BE2C (cell line): ENCODE measurements around the gene EHHADH.

Experiments used
- DNase-seq: peaks from one replicate; pipeline ENCODE4 v3.0.0-alpha.2; 2020
- H3K27me3 ChIP-seq: fragments of 250-450 bp; sonication (Bioruptor Pico); 2 replicates; pipeline ENCODE4 v1.5.1; 2020; ENCODE audit warnings: mild to moderate bottlenecking
- H3K36me3 ChIP-seq: fragments of 250-450 bp; sonication (Bioruptor Pico); 2 replicates; pipeline ENCODE4 v1.5.1; 2020; ENCODE audit warnings: mild to moderate bottlenecking
- H3K4me1 ChIP-seq: fragments of 250-450 bp; sonication (Bioruptor Pico); 2 replicates; pipeline ENCODE4 v1.5.1; 2020
- H3K4me3 ChIP-seq: 2 replicates; pipeline ENCODE4 v1.5.1; 2011; ENCODE audit warnings: low read depth, low read length
- H3K9me3 ChIP-seq: fragments of 250-450 bp; sonication (Bioruptor Pico); 2 replicates; pipeline ENCODE4 v1.5.1; 2020
- CTCF ChIP-seq: IDR thresholded peaks from 2 replicates; pipeline ENCODE4 v1.5.1; 2012; ENCODE audit warnings: mild to moderate bottlenecking, low read depth, low read length

Gene EHHADH

DNA sequence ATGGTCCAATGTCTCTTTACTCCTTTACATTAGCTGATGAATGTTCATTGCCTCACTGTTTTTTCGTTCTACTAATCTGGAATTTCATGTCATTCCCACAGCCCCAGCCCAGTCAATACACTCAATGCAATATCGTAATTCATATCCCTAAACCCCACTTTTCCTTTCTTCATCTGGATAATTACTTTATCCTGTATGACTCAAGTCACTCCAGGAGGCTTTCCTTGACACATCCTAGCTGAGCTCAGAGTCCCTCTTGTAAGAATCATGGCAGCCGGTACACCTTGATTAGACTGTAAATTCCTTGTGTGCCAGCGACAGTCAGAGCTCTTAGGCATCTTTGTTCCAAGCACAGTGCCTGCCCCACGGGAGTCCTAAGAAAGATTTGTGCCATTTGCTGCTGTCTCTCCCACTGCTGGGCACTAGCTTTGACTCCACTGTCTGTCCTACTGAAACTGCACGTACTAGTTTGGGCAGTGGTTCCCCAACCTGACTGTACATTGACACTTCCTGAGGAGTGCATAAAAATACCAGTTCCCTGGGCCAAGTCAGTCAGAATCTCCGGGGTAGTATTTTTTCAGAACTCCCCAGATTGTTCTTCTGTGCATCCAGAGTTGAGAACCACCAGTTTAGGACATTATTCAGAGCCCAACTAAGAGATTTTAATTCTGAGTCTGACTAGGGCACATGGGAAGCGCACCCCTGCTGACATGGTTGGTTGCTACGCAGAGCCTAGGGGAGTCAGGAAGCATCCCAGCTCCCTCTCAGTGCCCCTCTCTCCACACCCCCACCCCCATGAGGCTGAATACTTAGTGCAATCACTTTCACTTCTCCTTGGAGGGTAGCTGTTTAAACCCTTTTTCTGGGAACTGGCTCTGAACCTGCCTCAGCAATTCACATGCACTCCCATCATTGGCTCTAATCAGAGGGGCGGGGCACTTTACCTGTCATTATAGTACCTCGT lies 81.5 kb downstream of the EHHADH start:
- no peaks in the 10 kb centered on the region for H3K36me3 ChIP-seq
- H3K4me1 ChIP-seq = no peaks in the 10 kb centered on the region; the same call in 1 of the 2 replicates
- H3K27me3 ChIP-seq = no peaks in the 10 kb centered on the region
- H3K9me3 ChIP-seq = no peaks in the 10 kb centered on the region
- TF ChIP-seq CTCF = no peak
- no peak for DNase-seq
- no peak overlapping the region for H3K4me3 ChIP-seq

GRCh38 chr3:185164428-185165217 lies 89.2 kb downstream of the EHHADH start:
- Histone ChIP-seq H3K36me3 (no peaks in the 10 kb centered on the region), H3K4me3 (no peak overlapping the region), H3K27me3 (no peaks in the 10 kb centered on the region), H3K9me3 (no peaks in the 10 kb centered on the region), H3K4me1 (no peaks in the 10 kb centered on the region)
- DNase-seq = no peak
- TF ChIP-seq CTCF = no peak

- no peaks in the 10 kb centered on the region for H3K36me3 ChIP-seq
- TF ChIP-seq CTCF = no peak
- no peak overlapping the region for H3K4me3 ChIP-seq
- H3K27me3 ChIP-seq = no peaks in the 10 kb centered on the region
- no peaks in the 10 kb centered on the region for H3K9me3 ChIP-seq
- no peak for DNase-seq
- H3K4me1 ChIP-seq = no peaks in the 10 kb centered on the region
Measured at GRCh38 chr3:185162634-185163033, 91.2 kb downstream of the EHHADH start.

- Histone ChIP-seq H3K4me3 (no peak overlapping the region), H3K9me3 (no peaks in the 10 kb centered on the region), H3K36me3 (no peaks in the 10 kb centered on the region), H3K27me3 (0 out of 2 replicates have a peak, but pooled peaks cover 2% of the 10 kb centered on the region), H3K4me1 (no peaks in the 10 kb centered on the region)
- DNase-seq = no peak
- TF ChIP-seq CTCF = no peak
Measured at GRCh38 chr3:185161761-185162160, 92.1 kb downstream of the EHHADH start.

GRCh38 chr3:185157347-185157746 lies 96.5 kb downstream of the EHHADH start:
- no peaks in the 10 kb centered on the region for H3K36me3 ChIP-seq
- no peaks in the 10 kb centered on the region for H3K4me1 ChIP-seq
- H3K27me3 ChIP-seq = peaks cover 31% of the 10 kb centered on the region
- no peak for DNase-seq
- peaks cover 3% of the 10 kb centered on the region; the same call in 1 of the 2 replicates for H3K9me3 ChIP-seq
- TF ChIP-seq CTCF = no peak
- no peak overlapping the region for H3K4me3 ChIP-seq
